Suprapubic skin (tissue), 4 donors: ENCODE results near the gene CRYBG1. TPM values are rescaled to one million over a fixed set of nuclear protein-coding genes. Genes with fewer than 3 reads are reported as not detected.
"Not testable (repeated sequence)": the region's sequence is repeated elsewhere in the genome, so short reads cannot be mapped to it uniquely, and the experiment has no call there.

Source experiments
- DNase-seq, 2 donors: peaks; one replicate each; pipeline ENCODE4 v3.0.0-alpha.2; 2019; ENCODE audit warnings: low spot score in 2 of 2
- H3K27ac ChIP-seq: fragments of 200-600 bp; sonication (generic); one replicate; pipeline ENCODE4 v1.5.1; 2019
- H3K27me3 ChIP-seq: fragments of 200-600 bp; sonication (generic); one replicate; pipeline ENCODE4 v1.5.1; 2019
- H3K36me3 ChIP-seq: fragments of 200-600 bp; sonication (generic); one replicate; pipeline ENCODE4 v1.5.1; 2019
- H3K4me1 ChIP-seq: fragments of 200-600 bp; sonication (generic); one replicate; pipeline ENCODE4 v1.5.1; 2019
- H3K4me3 ChIP-seq: fragments of 200-600 bp; sonication (generic); one replicate; pipeline ENCODE4 v1.5.1; 2019; ENCODE audit warnings: mild to moderate bottlenecking
- H3K9me3 ChIP-seq: fragments of 200-600 bp; sonication (generic); one replicate; pipeline ENCODE4 v1.5.1; 2019
- CTCF ChIP-seq, 2 donors: fragments of 200-600 bp in 1 of 2; fragments of 450-650 bp in 1 of 2; sonication (generic) in 1 of 2; IDR thresholded peaks; one replicate each; pipeline ENCODE4 v1.5.1; 2016 to 2019; ENCODE audit warnings: antibody characterized with exemption in 2 of 2, mild to moderate bottlenecking in 1 of 2, moderate library complexity in 1 of 2
- EP300 ChIP-seq: sonication (generic); formaldehyde crosslinking; IDR thresholded peaks from one replicate; pipeline ENCODE4 v1.6.1; 2017; ENCODE audit warnings: antibody characterized with exemption
- POLR2A ChIP-seq, 2 donors: fragments of 450-650 bp; IDR thresholded peaks; one replicate each; pipeline ENCODE4 v1.6.1; 2017; ENCODE audit warnings: antibody characterized with exemption in 2 of 2, mild to moderate bottlenecking in 2 of 2, moderate library complexity in 2 of 2
- POLR2AphosphoS5 ChIP-seq, 3 donors: sonication (generic); formaldehyde crosslinking; IDR thresholded peaks; one replicate each; pipeline ENCODE4 v1.6.1; 2017; ENCODE audit warnings: antibody characterized with exemption in 3 of 3
- WGBS: methylation state at CpG from one replicate; pipeline ENCODE4 v1.1.5; 2018; 5-methylcytosine and 5-hydroxymethylcytosine counted together
- total RNA-seq, 4 donors: library from RNA; depleted of rRNA; stranded (reverse); fragments of >200 nt; gene quantifications; one replicate each; pipeline ENCODE4 v1.1.0, GENCODE V29; 2016

CRYBG1 gene
- total RNA-seq, 4 donors from 2014 or later: 91.8 to 124 (median 99.7) TPM

- 65% methylated on average over 6 of the region's 6 CpGs for WGBS
- peaks cover 21% of the 10 kb centered on the region for H3K36me3 ChIP-seq
- no peak overlapping the region for H3K4me3 ChIP-seq
- no peaks in the 10 kb centered on the region for H3K4me1 ChIP-seq
- DNase-seq: no peak
- H3K9me3 ChIP-seq: no peaks in the 10 kb centered on the region
- TF ChIP-seq CTCF (IDR thresholded peaks at IDR 0.05) (no peak), EP300 (no peak)
- H3K27ac ChIP-seq: no peak overlapping the region
- H3K27me3 ChIP-seq: no peaks in the 10 kb centered on the region
Observed at GRCh38 chr6:106572875-106573585, 212.5 kb downstream of the CRYBG1 start.

- no peaks in the 10 kb centered on the region for H3K27me3 ChIP-seq
- DNase-seq: no peak
- TF ChIP-seq EP300: no peak
- TF ChIP-seq POLR2A (IDR thresholded peaks at IDR 0.05): no peak
- TF ChIP-seq POLR2AphosphoS5 (IDR thresholded peaks at IDR 0.05): no peak
- TF ChIP-seq CTCF (IDR thresholded peaks at IDR 0.05): no peak
- no peak overlapping the region for H3K4me3 ChIP-seq
- peaks cover 7% of the 10 kb centered on the region for H3K36me3 ChIP-seq
- H3K9me3 ChIP-seq: no peaks in the 10 kb centered on the region
- no peaks in the 10 kb centered on the region for H3K4me1 ChIP-seq
- WGBS: 80% methylated on average over 16 of the region's 16 CpGs
- no peak overlapping the region for H3K27ac ChIP-seq
Observed at GRCh38 chr6:106574741-106575458, 214.4 kb downstream of the CRYBG1 start.

DNA sequence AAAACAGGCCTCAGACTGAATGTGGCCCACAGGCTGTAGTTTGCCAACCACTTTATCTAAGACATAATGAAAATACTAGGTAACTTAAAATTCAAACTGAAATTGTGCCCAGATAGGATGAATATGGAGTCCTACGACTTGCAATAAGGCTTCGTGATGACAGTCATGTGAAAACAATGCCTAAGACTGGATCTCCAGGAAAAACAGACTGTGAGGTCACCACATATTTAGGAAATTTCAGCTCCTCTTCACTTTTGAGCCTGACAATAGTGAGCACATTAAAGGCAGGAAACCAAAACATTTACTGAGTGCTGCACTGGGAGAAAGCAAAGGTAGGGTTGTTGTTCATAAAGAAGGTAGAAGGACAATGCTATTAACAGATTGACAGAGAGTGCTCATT lies 218.8 kb downstream of the CRYBG1 start:
- Histone ChIP-seq H3K27me3 (no peaks in the 10 kb centered on the region), H3K9me3 (no peaks in the 10 kb centered on the region), H3K4me3 (no peak overlapping the region), H3K4me1 (no peaks in the 10 kb centered on the region), H3K27ac (no peak overlapping the region), H3K36me3 (peaks cover 17% of the 10 kb centered on the region)
- no peak for DNase-seq
- 94% methylated on average over 2 of the region's 2 CpGs for WGBS
- no peak for TF ChIP-seq POLR2AphosphoS5 (IDR thresholded peaks at IDR 0.05)
- no peak for TF ChIP-seq CTCF (IDR thresholded peaks at IDR 0.05)
- no peak for TF ChIP-seq EP300
- TF ChIP-seq POLR2A (IDR thresholded peaks at IDR 0.05): no peak

- Histone ChIP-seq H3K27ac (no peak overlapping the region), H3K4me1 (no peaks in the 10 kb centered on the region), H3K9me3 (no peaks in the 10 kb centered on the region), H3K27me3 (no peaks in the 10 kb centered on the region), H3K4me3 (no peak overlapping the region), H3K36me3 (peaks cover 20% of the 10 kb centered on the region)
- no peak for DNase-seq
- TF ChIP-seq POLR2A (IDR thresholded peaks at IDR 0.05) (no peak), CTCF (IDR thresholded peaks at IDR 0.05) (no peak), POLR2AphosphoS5 (IDR thresholded peaks at IDR 0.05) (no peak), EP300 (no peak)
- 93% methylated on average over 1 of the region's 1 CpG for WGBS
Observed at GRCh38 chr6:106581468-106581867, 221.0 kb downstream of the CRYBG1 start.

DNA sequence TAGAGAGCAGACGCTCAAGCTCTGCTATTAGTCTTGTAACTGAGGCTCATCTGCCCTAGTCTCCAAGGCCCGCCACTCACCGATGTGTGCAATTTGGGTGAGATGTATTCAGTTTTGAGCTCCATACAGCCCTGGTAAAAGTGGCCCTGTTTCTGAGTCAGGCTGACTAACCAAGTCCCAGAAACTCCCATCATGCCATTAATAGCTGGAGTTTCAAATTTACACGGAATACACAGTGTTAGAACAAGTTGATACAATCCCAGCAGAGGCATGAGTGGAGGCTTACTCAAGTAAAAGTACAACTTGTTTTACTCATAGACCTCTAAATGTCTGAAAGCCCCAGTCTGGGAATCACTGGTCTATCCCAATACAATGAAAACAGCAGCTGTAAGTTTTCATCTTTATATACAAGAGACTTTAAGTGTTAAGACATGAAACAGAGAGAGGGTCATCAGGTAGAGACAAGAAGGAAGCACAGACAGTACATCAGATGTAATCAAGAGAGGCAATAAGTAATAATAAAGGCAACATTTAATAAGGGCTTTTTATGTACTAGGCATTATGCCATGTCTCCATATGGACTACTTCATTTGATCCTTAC lies 226.4 kb downstream of the CRYBG1 start:
- Histone ChIP-seq H3K4me3 (no peak overlapping the region), H3K27me3 (no peaks in the 10 kb centered on the region), H3K36me3 (peaks cover 32% of the 10 kb centered on the region), H3K4me1 (peaks cover 2% of the 10 kb centered on the region), H3K27ac (no peak overlapping the region), H3K9me3 (no peaks in the 10 kb centered on the region)
- DNase-seq: no peak
- TF ChIP-seq POLR2A (IDR thresholded peaks at IDR 0.05) (no peak), CTCF (IDR thresholded peaks at IDR 0.05) (no peak), EP300 (no peak), POLR2AphosphoS5 (IDR thresholded peaks at IDR 0.05) (no peak)
- WGBS: 97% methylated on average over 4 of the region's 4 CpGs

DNA sequence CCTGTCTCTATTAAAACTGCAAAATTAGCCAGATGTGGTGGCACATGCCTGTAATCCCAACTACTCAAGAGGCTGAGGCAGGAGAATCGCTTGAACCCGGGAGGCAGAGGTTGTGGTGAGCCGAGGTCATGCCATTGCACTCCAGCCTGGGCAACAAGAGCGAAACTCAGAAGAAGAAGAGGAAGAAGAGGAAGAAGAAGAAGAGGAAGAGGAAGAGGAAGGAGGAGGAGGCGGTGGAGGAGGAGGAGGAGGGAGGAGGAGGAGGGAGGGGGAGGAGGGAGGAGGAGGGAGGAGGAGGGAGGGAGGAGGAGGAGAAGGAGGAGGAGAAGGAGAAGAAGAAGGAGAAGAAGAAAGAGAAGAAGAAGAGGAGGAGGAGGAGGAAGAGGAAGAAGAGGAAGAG lies 228.4 kb downstream of the CRYBG1 start:
- H3K27me3 ChIP-seq, H3K4me1 ChIP-seq, DNase-seq, H3K27ac ChIP-seq, H3K9me3 ChIP-seq, H3K4me3 ChIP-seq: not testable (repeated sequence)
- H3K36me3 ChIP-seq: peaks cover 19% of the 10 kb centered on the region
- 78% methylated on average over 5 of the region's 5 CpGs for WGBS
